Transverse colon (tissue), 4 donors: ENCODE measurements around the gene YWHAE. TPM values are rescaled to one million over a fixed set of nuclear protein-coding genes. Genes with fewer than 3 reads are reported as not detected.
"Not testable (repeated sequence)": the region's sequence is repeated elsewhere in the genome, so short reads cannot be mapped to it uniquely, and the experiment has no call there.

ENCODE experiments used
- DNase-seq: peaks from one replicate; pipeline ENCODE4 v3.0.0-alpha.2; 2019
- H3K27ac ChIP-seq, 4 donors: fragments of 200-600 bp; sonication (generic); 2 replicates each; pipeline ENCODE4 v1.5.1; 2016 to 2018; ENCODE audit warnings: inconsistent platforms in 4 of 4
- H3K27me3 ChIP-seq: fragments of 200-600 bp; sonication (generic); 2 replicates; pipeline ENCODE4 v1.5.1; 2017; ENCODE audit warnings: inconsistent platforms
- H3K36me3 ChIP-seq, 4 donors: fragments of 200-600 bp; sonication (generic); 2 replicates each; pipeline ENCODE4 v1.5.1; 2017 to 2019; ENCODE audit warnings: inconsistent platforms in 4 of 4
- H3K4me1 ChIP-seq, 4 donors: fragments of 200-600 bp; sonication (generic); 2 replicates each; pipeline ENCODE4 v1.5.1; 2017 to 2020; ENCODE audit warnings: inconsistent platforms in 4 of 4
- H3K4me3 ChIP-seq, 4 donors: fragments of 200-600 bp; sonication (generic); 1 replicate in 1 of 4; 2 replicates in 3 of 4; pipeline versions ENCODE4 v1.5.1 to v1.6.1; 2017 to 2019; ENCODE audit warnings: inconsistent platforms in 4 of 4
- H3K9me3 ChIP-seq, 2 donors: fragments of 200-600 bp; sonication (generic); 2 replicates each; pipeline ENCODE4 v1.5.1; 2017 to 2019; ENCODE audit warnings: inconsistent platforms in 2 of 2
- EP300 ChIP-seq: sonication (generic); formaldehyde crosslinking; IDR thresholded peaks from one replicate; pipeline ENCODE4 v1.6.1; 2017; ENCODE audit warnings: antibody characterized with exemption, low read depth
- POLR2A ChIP-seq: fragments of 450-650 bp; IDR thresholded peaks from one replicate; pipeline ENCODE4 v1.6.1; 2016; ENCODE audit warnings: antibody characterized with exemption, mild to moderate bottlenecking, moderate library complexity
- POLR2AphosphoS5 ChIP-seq, 3 donors: sonication (generic); formaldehyde crosslinking; IDR thresholded peaks; one replicate each; pipeline ENCODE4 v1.6.1; 2016; ENCODE audit warnings: antibody characterized with exemption in 3 of 3
- WGBS, 2 donors: methylation state at CpG; one replicate each; pipeline ENCODE4 v1.1.5; 2018; ENCODE audit warnings: low coverage in 1 of 2; 5-methylcytosine and 5-hydroxymethylcytosine counted together
- in situ Hi-C, 4 donors: fragments of 200-750 bp; cut with MboI; loops; one replicate each; pipeline versions ENCODE4 v1.15.0 to v1.15.1; 2017; ENCODE audit warnings: low sequenced_read_pairs in 3 of 4, low pct_ligation_motif_present in 1 of 4, low pct_unique_long_range_greater_than_20kb in 1 of 4
- intact Hi-C: fragments of 100-400 bp; cut with DNase I; formaldehyde crosslinking; loops from one replicate; pipeline ENCODE4 v1.15.1; 2023; ENCODE audit warnings: low total_unique reads
- total RNA-seq, 4 donors: library from RNA; depleted of rRNA; stranded (reverse); fragments of >200 nt; gene quantifications; one replicate each; pipeline ENCODE4 v1.1.0, GENCODE V29; 2016
- TF ChIP-seq, protein P1 (sequence below), 5 experiments: fragments of 200-600 bp in 3 of 5; fragments of 450-650 bp in 2 of 5; sonication (generic) in 3 of 5; IDR thresholded peaks; 1 replicate in 2 of 5; 2 replicates in 3 of 5; pipeline ENCODE4 v1.5.1; 2016 to 2017; ENCODE audit warnings: antibody characterized with exemption in 5 of 5, inconsistent platforms in 3 of 5, mild to moderate bottlenecking in 2 of 5, moderate library complexity in 1 of 5

The YWHAE gene
- total RNA-seq, 4 donors from 2014 or later: 158 to 2,397 (median 594) TPM

DNA sequence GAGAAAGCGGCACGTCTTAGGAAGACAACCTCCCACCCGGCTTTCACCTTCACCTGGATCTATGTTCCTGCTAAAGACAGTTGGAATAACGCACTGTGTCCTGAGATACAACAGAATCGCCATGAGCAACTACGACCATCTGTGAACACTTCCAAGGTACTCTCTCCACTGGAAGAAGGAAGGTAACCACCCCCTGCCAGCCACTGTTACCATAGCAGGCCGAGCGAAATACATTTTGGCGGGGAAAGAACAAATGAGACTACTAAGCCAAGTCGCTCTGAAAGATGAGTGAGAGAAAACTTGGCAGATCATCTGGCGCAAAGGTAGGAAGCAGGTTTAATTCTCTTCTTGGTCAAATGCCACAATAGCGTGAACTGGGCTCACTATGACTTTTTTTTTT is 46.2 kb upstream of the YWHAE start:
- H3K9me3 ChIP-seq: no peaks in the 10 kb centered on the region
- H3K4me3 ChIP-seq: no peak overlapping the region
- intact Hi-C loops (loop anchor here (10.0 kb wide), 1 partner anchor 171 kb away; the partner anchor contains the start of genes BHLHA9 and TRARG1), in situ Hi-C loops (loop anchor here in 1 of 4 donors (10.0 kb wide), 1 partner anchor 71 kb away; no protein-coding TSS in a partner anchor)
- no peaks in the 10 kb centered on the region for H3K27me3 ChIP-seq
- no peaks in the 10 kb centered on the region for H3K36me3 ChIP-seq
- 96 to 98% methylated on average over 7 to 12 of the region's 12 CpGs for WGBS, 2 donors
- H3K4me1 ChIP-seq: peaks cover 0 to 37% (median 25%) of the 10 kb centered on the region in 4 donors
- no peak for DNase-seq
- H3K27ac ChIP-seq: no peak overlapping the region
- TF ChIP-seq POLR2AphosphoS5 (IDR thresholded peaks at IDR 0.05) (no peak), POLR2A (no peak), EP300 (no peak)
- TF ChIP-seq, protein P1, sequence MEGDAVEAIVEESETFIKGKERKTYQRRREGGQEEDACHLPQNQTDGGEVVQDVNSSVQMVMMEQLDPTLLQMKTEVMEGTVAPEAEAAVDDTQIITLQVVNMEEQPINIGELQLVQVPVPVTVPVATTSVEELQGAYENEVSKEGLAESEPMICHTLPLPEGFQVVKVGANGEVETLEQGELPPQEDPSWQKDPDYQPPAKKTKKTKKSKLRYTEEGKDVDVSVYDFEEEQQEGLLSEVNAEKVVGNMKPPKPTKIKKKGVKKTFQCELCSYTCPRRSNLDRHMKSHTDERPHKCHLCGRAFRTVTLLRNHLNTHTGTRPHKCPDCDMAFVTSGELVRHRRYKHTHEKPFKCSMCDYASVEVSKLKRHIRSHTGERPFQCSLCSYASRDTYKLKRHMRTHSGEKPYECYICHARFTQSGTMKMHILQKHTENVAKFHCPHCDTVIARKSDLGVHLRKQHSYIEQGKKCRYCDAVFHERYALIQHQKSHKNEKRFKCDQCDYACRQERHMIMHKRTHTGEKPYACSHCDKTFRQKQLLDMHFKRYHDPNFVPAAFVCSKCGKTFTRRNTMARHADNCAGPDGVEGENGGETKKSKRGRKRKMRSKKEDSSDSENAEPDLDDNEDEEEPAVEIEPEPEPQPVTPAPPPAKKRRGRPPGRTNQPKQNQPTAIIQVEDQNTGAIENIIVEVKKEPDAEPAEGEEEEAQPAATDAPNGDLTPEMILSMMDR (IDR thresholded peaks at IDR 0.05): no peak

DNA sequence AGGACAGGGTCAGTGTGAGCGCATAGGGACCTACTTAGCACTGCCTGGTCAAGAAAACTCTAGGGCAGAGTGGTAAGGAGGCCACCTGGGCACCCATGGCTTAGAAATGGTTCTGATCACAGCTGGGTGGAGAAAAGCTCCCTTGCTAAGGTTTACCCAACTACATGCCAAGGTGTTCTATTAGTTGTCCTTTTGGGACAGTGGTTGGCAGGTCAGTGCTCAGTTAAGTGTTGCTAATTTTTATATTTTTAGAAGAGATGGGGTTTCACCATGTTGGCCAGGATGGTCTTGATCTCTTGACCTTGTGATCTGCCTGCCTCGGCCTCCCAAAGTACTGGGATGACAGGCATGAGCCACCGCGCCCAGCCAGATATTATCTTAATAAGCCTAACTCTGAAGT is 45.7 kb upstream of the YWHAE start:
- in situ Hi-C loops: loop anchor here in 1 of 4 donors (10.0 kb wide), 1 partner anchor 71 kb away; no protein-coding TSS in a partner anchor
- H3K4me1 ChIP-seq: peaks cover 0 to 35% (median 25%) of the 10 kb centered on the region in 4 donors
- 94% methylated on average over 4 of the region's 4 CpGs; no CpG with 5 or more reads in 1 of the 2 donors for WGBS, 2 donors
- DNase-seq, H3K4me3 ChIP-seq, H3K36me3 ChIP-seq, H3K9me3 ChIP-seq, H3K27me3 ChIP-seq, H3K27ac ChIP-seq: not testable (repeated sequence)
- intact Hi-C loops: loop anchor here (10.0 kb wide), 1 partner anchor 171 kb away; the partner anchor contains the start of genes BHLHA9 and TRARG1

DNA sequence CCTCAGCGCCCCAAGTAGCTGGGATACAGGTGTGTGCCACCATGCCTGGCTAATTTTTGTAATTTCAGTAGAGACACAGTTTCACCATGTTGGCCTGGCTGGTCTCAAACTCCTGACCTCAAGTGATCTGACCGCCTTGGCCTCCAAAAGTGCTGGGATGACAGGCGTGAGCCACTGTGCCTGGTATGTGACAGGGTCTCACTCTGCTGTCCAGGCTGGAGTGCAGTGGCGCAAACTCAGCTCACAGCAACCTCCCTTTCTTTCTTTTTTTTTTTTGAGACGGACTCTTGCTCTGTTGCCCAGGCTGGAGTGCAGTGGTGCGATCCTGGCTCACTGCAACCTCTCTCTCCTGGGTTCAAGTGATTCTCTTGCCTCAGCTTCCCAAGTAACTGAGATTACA is 42.7 kb upstream of the YWHAE start:
- in situ Hi-C loops: loop anchor here in 1 of 4 donors (10.0 kb wide), 1 partner anchor 68 kb away; no protein-coding TSS in a partner anchor
- H3K36me3 ChIP-seq, H3K27ac ChIP-seq, H3K9me3 ChIP-seq, H3K4me3 ChIP-seq, DNase-seq, H3K27me3 ChIP-seq: not testable (repeated sequence)
- peaks cover 0 to 20% (median 12%) of the 10 kb centered on the region in 4 donors for H3K4me1 ChIP-seq
- intact Hi-C loops: loop anchor here (10.0 kb wide), 1 partner anchor 168 kb away; the partner anchor contains the start of genes BHLHA9 and TRARG1
- 80 to 97% methylated on average over 2 to 6 of the region's 6 CpGs for WGBS, 2 donors

DNA sequence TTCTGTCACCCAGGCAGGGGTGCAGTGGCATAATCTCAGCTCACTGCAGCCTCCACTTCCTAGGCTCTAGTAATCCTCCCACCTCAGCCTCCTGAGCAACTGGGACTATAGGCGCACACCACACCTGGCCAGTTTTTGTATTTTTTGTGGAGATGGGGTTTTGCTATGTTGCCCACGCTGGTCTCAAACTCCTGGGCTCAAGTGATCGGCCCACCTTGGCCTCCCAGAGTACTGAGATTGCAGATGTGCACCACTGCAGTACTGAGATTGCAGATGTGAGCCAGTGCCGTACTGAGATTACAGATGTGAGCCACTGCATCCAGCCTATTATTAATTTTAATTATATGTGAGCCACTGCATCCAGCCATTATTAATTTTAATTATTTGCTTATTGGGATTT is 42.2 kb upstream of the YWHAE start:
- no peaks in the 10 kb centered on the region for H3K27me3 ChIP-seq
- WGBS, 2 donors: 98% methylated on average over 4 of the region's 4 CpGs; no CpG with 5 or more reads in 1 of the 2 donors
- no peaks in the 10 kb centered on the region for H3K36me3 ChIP-seq
- intact Hi-C loops (loop anchor here (10.0 kb wide), 1 partner anchor 167 kb away; the partner anchor contains the start of genes BHLHA9 and TRARG1), in situ Hi-C loops (loop anchor here in 1 of 4 donors (10.0 kb wide), 1 partner anchor 67 kb away; no protein-coding TSS in a partner anchor)
- peaks cover 0 to 18% (median 7%) of the 10 kb centered on the region in 4 donors for H3K4me1 ChIP-seq
- no peak overlapping the region for H3K4me3 ChIP-seq
- no peak for DNase-seq
- H3K27ac ChIP-seq: no peak overlapping the region
- TF ChIP-seq EP300 (no peak), POLR2AphosphoS5 (IDR thresholded peaks at IDR 0.05) (no peak), POLR2A (no peak)
- TF ChIP-seq, protein P1 (IDR thresholded peaks at IDR 0.05): no peak
- no peaks in the 10 kb centered on the region for H3K9me3 ChIP-seq

DNA sequence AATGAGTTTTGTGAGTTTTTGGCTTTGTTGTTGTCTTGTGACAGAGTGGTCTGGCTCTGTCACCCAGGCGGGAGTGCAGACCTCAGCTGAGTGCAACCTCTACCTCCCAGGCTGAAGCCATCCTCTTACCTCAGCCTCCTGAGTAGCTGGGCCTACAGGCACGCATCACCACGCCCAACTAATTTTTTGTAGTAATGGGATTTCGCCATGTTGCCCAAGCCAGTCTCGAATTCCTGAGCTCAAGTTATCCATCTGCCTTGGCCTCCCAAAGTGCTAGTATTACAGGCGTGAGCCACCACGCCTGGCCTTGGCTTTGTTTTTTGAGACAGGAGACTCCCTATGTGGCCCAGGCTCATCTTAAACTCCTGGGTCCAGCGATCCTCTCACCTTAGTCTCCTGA is 40.9 kb upstream of the YWHAE start:
- Histone ChIP-seq H3K9me3 (no peaks in the 10 kb centered on the region), H3K36me3 (peaks cover 0 to 11% (median 6%) of the 10 kb centered on the region in 4 donors), H3K4me3 (no peak overlapping the region), H3K27ac (no peak overlapping the region), H3K27me3 (no peaks in the 10 kb centered on the region), H3K4me1 (peaks cover 0 to 14% (median 6%) of the 10 kb centered on the region in 4 donors)
- DNase-seq: no peak
- 94 to 100% methylated on average over 3 to 8 of the region's 8 CpGs for WGBS, 2 donors
- intact Hi-C loops (loop anchor here (10.0 kb wide), 1 partner anchor 166 kb away; the partner anchor contains the start of genes BHLHA9 and TRARG1), in situ Hi-C loops (loop anchor here in 1 of 4 donors (10.0 kb wide), 1 partner anchor 66 kb away; no protein-coding TSS in a partner anchor)
- no peak for TF ChIP-seq EP300
- TF ChIP-seq, protein P1 (IDR thresholded peaks at IDR 0.05): no peak
- no peak for TF ChIP-seq POLR2AphosphoS5 (IDR thresholded peaks at IDR 0.05)
- no peak for TF ChIP-seq POLR2A
